ENCODE data around the gene CTAG1A.

- TF ChIP-seq POLR2A (IDR thresholded peaks at IDR 0.05; ENCODE audit: low read length) (no peak), GATA1 (IDR thresholded peaks at IDR 0.05; ENCODE audit: low read depth, low read length) (no peak)
Observed at GRCh38 chrX:154600759-154601374, 15.9 kb downstream of the CTAG1A start.

Measured in erythroblast (primary cell).